OCI-LY1 (cell line): ENCODE measurements around the gene PRKCB.

ENCODE experiments used
- H2AFZ ChIP-seq: fragments of 200-600 bp; sonication (generic), shearing (Covaris generic); 2 replicates; pipeline ENCODE4 v1.6.0; 2014; ENCODE audit warnings: antibody characterized with exemption, mild to moderate bottlenecking, low read length
- H3F3A ChIP-seq: fragments of 200-600 bp; sonication (generic), shearing (Covaris generic); 2 replicates; pipeline ENCODE4 v1.6.0; 2014; ENCODE audit warnings: mild to moderate bottlenecking, antibody characterized with exemption, low read length, moderate library complexity; ENCODE audit not compliant: insufficient read depth
- H3K27ac ChIP-seq: fragments of 200-600 bp; sonication (generic); 2 replicates; pipeline ENCODE4 v1.5.1; 2014; ENCODE audit warnings: low read length, mixed run types, mild to moderate bottlenecking, low read depth; ENCODE audit not compliant: poor library complexity, severe bottlenecking
- H3K27me3 ChIP-seq: fragments of 200-600 bp; sonication (generic); 2 replicates; pipeline ENCODE4 v1.6.0; 2014; ENCODE audit warnings: antibody characterized with exemption, mild to moderate bottlenecking, low read length, moderate library complexity; ENCODE audit not compliant: insufficient read depth
- H3K36me3 ChIP-seq: fragments of 200-600 bp; sonication (generic); 2 replicates; pipeline ENCODE4 v1.6.1; 2014; ENCODE audit warnings: mild to moderate bottlenecking, antibody characterized with exemption, low read length, moderate library complexity, mixed read lengths; ENCODE audit not compliant: insufficient read depth
- H3K4me1 ChIP-seq: fragments of 200-600 bp; sonication (generic); 2 replicates; pipeline ENCODE4 v1.5.1; 2014; ENCODE audit warnings: mild to moderate bottlenecking, low read length, moderate library complexity; ENCODE audit not compliant: insufficient read depth, severe bottlenecking
- H3K4me2 ChIP-seq: fragments of 200-600 bp; sonication (generic), shearing (Covaris generic); 2 replicates; pipeline ENCODE4 v1.6.1; 2014; ENCODE audit warnings: low read length
- H3K4me3 ChIP-seq: fragments of 200-600 bp; sonication (generic); 2 replicates; pipeline ENCODE4 v1.5.1; 2014; ENCODE audit warnings: low read length, low read depth, mild to moderate bottlenecking, mixed read lengths; ENCODE audit not compliant: poor library complexity, severe bottlenecking
- H3K79me2 ChIP-seq: fragments of 200-600 bp; shearing (Covaris generic); 2 replicates; pipeline ENCODE4 v1.6.1; 2016; ENCODE audit warnings: mixed run types, low read length, mixed read lengths; ENCODE audit not compliant: insufficient read depth
- H3K9ac ChIP-seq: fragments of 200-600 bp; sonication (generic), shearing (Covaris generic); 2 replicates; pipeline ENCODE4 v1.6.1; 2014; ENCODE audit warnings: mild to moderate bottlenecking, low read length, mixed read lengths
- H3K9me2 ChIP-seq: fragments of 200-600 bp; sonication (generic), shearing (Covaris generic); 2 replicates; pipeline ENCODE4 v1.6.1; 2014; ENCODE audit warnings: low read depth, mild to moderate bottlenecking, low read length, mixed read lengths
- H3K9me3 ChIP-seq: fragments of 200-600 bp; shearing (Covaris generic); 2 replicates; pipeline ENCODE4 v1.6.1; 2014; ENCODE audit warnings: low read length, mixed read lengths
- H4K20me1 ChIP-seq: fragments of 200-600 bp; sonication (generic), shearing (Covaris generic); 2 replicates; pipeline ENCODE4 v1.6.0; 2016; ENCODE audit warnings: mild to moderate bottlenecking, low read length; ENCODE audit not compliant: insufficient read depth
- EZH2 ChIP-seq: fragments of 200-600 bp; sonication (generic), shearing (Covaris generic); IDR thresholded peaks from 2 replicates; pipeline ENCODE4 v1.8.0; 2017; ENCODE audit warnings: borderline replicate concordance, mixed run types, mild to moderate bottlenecking, antibody characterized with exemption, low read length, moderate library complexity, mixed read lengths
- TF ChIP-seq, protein P1 (sequence below): fragments of 200-600 bp; sonication (generic), shearing (Covaris generic); IDR thresholded peaks from 2 replicates; pipeline ENCODE4 v1.5.1; 2017; ENCODE audit warnings: mild to moderate bottlenecking, antibody characterized with exemption, low read length, moderate library complexity, mixed read lengths

PRKCB gene

DNA sequence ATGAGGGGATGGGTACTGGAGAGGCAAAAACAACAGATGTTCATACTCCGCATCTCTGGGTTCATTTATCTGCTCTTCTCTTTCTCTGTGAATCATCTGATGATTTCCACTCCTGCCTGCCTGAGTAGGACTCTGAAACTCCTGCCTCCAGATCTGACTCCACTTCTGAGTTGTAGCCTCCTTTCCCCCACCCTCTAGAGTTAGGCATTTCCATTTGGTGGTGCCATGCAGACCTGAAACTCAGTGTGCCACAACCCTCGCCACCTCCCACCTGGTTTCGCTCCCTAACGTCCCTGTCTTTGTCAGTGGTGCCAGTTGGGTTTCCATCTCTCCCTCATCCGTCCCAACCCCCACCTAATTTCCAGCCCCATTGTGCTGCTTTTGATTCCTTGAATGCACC is 126.2 kb downstream of the PRKCB start:
- no peak overlapping the region for H3K4me2 ChIP-seq
- H3K9me3 ChIP-seq: no peaks in the 10 kb centered on the region
- no peak overlapping the region for H3K27ac ChIP-seq
- no peaks in the 10 kb centered on the region for H3K27me3 ChIP-seq
- no peak overlapping the region for H2AFZ ChIP-seq
- H3K79me2 ChIP-seq: no peaks in the 10 kb centered on the region
- TF ChIP-seq, protein P1, sequence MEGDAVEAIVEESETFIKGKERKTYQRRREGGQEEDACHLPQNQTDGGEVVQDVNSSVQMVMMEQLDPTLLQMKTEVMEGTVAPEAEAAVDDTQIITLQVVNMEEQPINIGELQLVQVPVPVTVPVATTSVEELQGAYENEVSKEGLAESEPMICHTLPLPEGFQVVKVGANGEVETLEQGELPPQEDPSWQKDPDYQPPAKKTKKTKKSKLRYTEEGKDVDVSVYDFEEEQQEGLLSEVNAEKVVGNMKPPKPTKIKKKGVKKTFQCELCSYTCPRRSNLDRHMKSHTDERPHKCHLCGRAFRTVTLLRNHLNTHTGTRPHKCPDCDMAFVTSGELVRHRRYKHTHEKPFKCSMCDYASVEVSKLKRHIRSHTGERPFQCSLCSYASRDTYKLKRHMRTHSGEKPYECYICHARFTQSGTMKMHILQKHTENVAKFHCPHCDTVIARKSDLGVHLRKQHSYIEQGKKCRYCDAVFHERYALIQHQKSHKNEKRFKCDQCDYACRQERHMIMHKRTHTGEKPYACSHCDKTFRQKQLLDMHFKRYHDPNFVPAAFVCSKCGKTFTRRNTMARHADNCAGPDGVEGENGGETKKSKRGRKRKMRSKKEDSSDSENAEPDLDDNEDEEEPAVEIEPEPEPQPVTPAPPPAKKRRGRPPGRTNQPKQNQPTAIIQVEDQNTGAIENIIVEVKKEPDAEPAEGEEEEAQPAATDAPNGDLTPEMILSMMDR: no peak
- TF ChIP-seq EZH2: no peak
- H3K4me1 ChIP-seq: peaks cover 7% of the 10 kb centered on the region
- no peaks in the 10 kb centered on the region for H4K20me1 ChIP-seq
- no peaks in the 10 kb centered on the region for H3F3A ChIP-seq
- H3K9me2 ChIP-seq: no peaks in the 10 kb centered on the region
- H3K9ac ChIP-seq: no peak overlapping the region
- no peak overlapping the region for H3K4me3 ChIP-seq
- H3K36me3 ChIP-seq: no peaks in the 10 kb centered on the region

DNA sequence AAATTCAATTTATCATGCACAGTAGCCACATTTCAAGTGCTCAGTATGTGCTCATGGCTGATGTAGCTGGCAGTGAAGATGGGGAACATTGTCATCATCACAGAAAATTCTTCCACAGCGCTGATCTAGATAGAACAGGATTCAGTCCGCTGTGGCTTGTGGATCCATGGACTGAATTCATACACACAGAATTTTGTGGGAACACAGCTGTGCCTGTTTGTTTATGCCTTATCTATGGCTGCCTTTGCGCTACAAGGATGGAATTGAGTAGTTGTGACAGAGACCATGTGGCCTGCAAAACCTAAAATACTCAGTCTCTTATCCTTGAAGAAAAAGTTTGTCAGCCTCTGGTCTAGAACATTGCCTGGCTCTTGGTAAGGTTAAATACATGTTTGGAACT is 128.4 kb downstream of the PRKCB start:
- Histone ChIP-seq H3K4me2 (no peak overlapping the region), H2AFZ (no peak overlapping the region), H4K20me1 (no peaks in the 10 kb centered on the region), H3F3A (no peaks in the 10 kb centered on the region), H3K9me2 (no peaks in the 10 kb centered on the region), H3K9me3 (no peaks in the 10 kb centered on the region), H3K27ac (no peak overlapping the region), H3K79me2 (no peaks in the 10 kb centered on the region), H3K4me3 (no peak overlapping the region), H3K27me3 (no peaks in the 10 kb centered on the region), H3K4me1 (peaks cover 7% of the 10 kb centered on the region), H3K9ac (no peak overlapping the region), H3K36me3 (no peaks in the 10 kb centered on the region)
- no peak for TF ChIP-seq EZH2
- TF ChIP-seq, protein P1: no peak

DNA sequence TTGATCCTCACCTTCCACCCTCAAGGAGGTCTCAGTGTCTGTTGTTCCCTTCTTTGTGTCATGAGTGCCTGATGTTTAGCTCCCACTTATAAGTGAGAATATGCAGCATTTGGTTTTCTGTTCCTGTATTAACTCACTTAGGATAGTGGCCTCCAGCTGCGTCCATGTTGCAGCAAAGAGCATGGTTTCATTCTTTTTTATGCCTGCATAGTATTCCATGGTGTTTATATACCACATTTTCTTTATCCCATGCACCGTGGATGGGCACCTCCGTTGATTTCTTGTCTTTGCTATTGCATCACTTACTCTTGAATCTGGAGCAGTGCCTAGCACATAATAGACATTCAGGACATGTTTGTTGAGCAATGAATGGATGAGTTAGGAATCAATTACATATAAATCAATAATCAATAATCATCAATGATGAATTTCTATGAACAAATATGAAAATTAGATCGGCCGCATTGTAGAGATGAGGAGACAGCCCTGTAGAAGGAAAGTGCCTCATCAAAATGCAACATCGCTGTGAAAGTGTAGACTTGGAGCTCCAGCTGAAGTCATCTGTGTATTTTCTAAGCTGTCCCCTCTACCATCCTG is 129.5 kb downstream of the PRKCB start:
- no peak overlapping the region for H3K4me3 ChIP-seq
- no peak for TF ChIP-seq EZH2
- TF ChIP-seq, protein P1: no peak
- H4K20me1 ChIP-seq: no peaks in the 10 kb centered on the region
- H3F3A ChIP-seq: no peaks in the 10 kb centered on the region
- no peak overlapping the region for H3K27ac ChIP-seq
- no peak overlapping the region for H2AFZ ChIP-seq
- H3K9me3 ChIP-seq: no peaks in the 10 kb centered on the region
- no peaks in the 10 kb centered on the region for H3K36me3 ChIP-seq
- H3K79me2 ChIP-seq: no peaks in the 10 kb centered on the region
- no peak overlapping the region for H3K4me2 ChIP-seq
- H3K27me3 ChIP-seq: no peaks in the 10 kb centered on the region
- H3K4me1 ChIP-seq: no peaks in the 10 kb centered on the region
- no peaks in the 10 kb centered on the region for H3K9me2 ChIP-seq
- H3K9ac ChIP-seq: no peak overlapping the region
